ENCODE measurements around the gene ZFHX2.

The ZFHX2 gene

GRCh38 chr14:23512156-23512555 is 39.4 kb downstream of the ZFHX2 start:
- no peak overlapping the region for H3K4me3 ChIP-seq (ENCODE audit: low read depth, low read length)
- TF ChIP-seq, protein P1, sequence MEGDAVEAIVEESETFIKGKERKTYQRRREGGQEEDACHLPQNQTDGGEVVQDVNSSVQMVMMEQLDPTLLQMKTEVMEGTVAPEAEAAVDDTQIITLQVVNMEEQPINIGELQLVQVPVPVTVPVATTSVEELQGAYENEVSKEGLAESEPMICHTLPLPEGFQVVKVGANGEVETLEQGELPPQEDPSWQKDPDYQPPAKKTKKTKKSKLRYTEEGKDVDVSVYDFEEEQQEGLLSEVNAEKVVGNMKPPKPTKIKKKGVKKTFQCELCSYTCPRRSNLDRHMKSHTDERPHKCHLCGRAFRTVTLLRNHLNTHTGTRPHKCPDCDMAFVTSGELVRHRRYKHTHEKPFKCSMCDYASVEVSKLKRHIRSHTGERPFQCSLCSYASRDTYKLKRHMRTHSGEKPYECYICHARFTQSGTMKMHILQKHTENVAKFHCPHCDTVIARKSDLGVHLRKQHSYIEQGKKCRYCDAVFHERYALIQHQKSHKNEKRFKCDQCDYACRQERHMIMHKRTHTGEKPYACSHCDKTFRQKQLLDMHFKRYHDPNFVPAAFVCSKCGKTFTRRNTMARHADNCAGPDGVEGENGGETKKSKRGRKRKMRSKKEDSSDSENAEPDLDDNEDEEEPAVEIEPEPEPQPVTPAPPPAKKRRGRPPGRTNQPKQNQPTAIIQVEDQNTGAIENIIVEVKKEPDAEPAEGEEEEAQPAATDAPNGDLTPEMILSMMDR (IDR thresholded peaks at IDR 0.05; ENCODE audit: low read depth, low read length) = no peak

DNA sequence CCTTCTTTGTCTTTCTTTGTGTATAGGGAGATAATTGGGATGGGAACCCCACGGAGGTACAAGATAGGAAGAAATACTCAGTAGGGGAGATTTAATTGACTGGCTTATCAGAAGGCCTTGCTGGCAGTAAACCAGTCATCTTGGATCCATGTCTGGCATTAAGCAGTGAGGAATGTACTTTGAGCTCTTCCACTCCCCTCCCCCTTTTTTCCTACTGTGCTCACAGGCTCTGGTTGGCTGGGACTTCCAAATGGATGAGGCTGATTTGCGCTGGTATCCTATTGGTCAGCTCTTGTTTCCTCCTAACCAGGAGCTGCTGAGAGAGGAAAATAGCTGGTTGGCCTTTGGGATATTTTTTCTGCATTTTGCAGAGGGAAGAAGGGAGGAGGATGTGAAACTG is 57.3 kb downstream of the ZFHX2 start:
- TF ChIP-seq, protein P1 (IDR thresholded peaks at IDR 0.05; ENCODE audit: low read depth, low read length) = no peak
- H3K4me3 ChIP-seq (ENCODE audit: low read depth, low read length) = no peak overlapping the region

DNA sequence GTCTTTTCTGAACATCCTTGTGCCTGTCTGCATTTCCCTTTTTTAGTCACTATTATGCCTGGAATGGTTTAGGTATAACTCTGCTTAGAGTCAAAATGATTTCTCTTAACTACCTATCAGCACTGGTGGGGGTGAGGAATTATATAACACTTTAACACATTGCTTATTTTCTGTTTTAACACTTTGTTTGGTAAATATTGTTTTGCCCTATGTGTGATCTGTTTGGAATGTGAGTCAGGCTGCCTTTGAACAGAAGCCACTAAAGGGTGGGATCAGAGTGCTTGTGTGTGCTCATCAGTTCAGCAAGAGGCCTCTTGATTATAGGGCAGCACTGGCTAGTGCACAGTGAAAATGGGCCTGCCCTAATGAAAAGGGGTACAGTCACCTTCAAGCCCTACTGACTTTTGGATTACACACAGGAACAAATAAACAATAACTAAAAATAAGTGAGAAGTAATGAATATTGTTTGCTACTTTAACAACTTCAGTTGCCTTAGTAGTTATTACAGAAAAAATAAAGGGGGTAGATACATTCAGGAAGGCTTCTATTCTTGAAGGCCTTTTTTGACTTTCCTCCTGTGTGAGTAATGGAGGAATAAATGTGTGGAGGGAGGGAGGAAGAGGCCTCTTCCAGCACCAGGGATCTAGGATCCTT is 58.8 kb downstream of the ZFHX2 start:
- TF ChIP-seq, protein P1 (IDR thresholded peaks at IDR 0.05; ENCODE audit: low read depth, low read length) = no peak
- no peak overlapping the region for H3K4me3 ChIP-seq (ENCODE audit: low read depth, low read length)

DNA sequence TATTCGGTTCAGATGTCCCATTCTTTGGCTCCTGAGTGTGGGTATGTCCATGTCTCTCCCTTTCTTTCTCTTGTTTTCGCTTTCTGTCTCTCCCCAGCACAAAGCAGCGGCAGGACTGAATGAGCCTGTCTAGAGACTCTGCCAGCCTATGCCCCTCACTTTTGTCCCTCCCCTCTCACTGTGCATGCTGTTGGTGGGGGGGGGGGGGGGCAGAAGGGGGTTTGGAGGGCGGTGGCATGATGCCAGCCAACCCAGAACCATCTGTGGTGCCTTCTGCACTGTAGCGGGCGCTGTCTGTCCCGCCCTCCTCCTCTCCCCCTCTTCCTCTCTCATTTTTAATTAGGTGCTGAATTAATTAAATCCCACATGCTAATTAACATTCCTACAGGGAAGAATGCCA is 64.3 kb downstream of the ZFHX2 start:
- TF ChIP-seq, protein P1 (IDR thresholded peaks at IDR 0.05; ENCODE audit: low read depth, low read length) = no peak

GRCh38 chr14:23486036-23486435 is 65.5 kb downstream of the ZFHX2 start:
- TF ChIP-seq, protein P1 (IDR thresholded peaks at IDR 0.05; ENCODE audit: low read depth, low read length) = no peak
- H3K4me3 ChIP-seq (ENCODE audit: low read depth, low read length) = no peak overlapping the region

More for the DNA sequence above, 64.3 kb downstream of the ZFHX2 start:
- no peak overlapping the region for H3K4me3 ChIP-seq (ENCODE audit: low read depth, low read length)

DNA sequence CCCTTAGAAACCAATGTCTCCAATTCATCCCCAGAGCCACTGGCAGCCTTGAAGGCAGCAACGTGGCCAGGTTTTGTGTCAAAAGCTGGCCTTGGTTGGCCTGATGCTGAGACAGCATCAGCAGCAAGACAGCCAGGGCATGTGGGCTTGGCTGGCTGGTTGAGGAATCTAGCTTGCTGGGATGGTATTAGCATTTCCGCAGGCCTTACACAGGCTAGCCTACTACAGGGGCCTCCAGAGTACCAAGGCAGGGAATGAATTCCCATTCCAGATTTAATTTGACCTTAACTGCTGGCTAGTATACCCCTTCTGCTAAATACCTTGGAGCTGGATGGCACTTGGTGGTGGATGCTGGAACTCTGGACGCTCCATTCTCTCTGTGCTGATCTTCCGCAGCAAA is 66.2 kb downstream of the ZFHX2 start:
- TF ChIP-seq, protein P1 (IDR thresholded peaks at IDR 0.05; ENCODE audit: low read depth, low read length) = no peak
- H3K4me3 ChIP-seq (ENCODE audit: low read depth, low read length) = no peak overlapping the region

GRCh38 chr14:23483236-23483854 is 68.2 kb downstream of the ZFHX2 start:
- TF ChIP-seq, protein P1 (IDR thresholded peaks at IDR 0.05; ENCODE audit: low read depth, low read length) = 0 out of 2 replicates have a peak, but pooled peaks have one; percentile 13
- H3K4me3 ChIP-seq (ENCODE audit: low read depth, low read length) = no peak overlapping the region

Measured in WI38 (cell line).